HG02938 (cell line): Measurements from ENCODE around the gene AKT3.

Experiments used
- ATAC-seq: cut with Tn5 transposase; IDR thresholded peaks from one replicate; pipeline ENCODE4 v1.9.1; 2021; ENCODE audit warnings: mild to moderate bottlenecking, moderate library complexity; ENCODE audit not compliant: unreplicated experiment

The AKT3 gene

GRCh38 chr1:243733670-243734307 lies 116.3 kb downstream of the AKT3 start:
- ATAC-seq: no peak

- no peak for ATAC-seq
These were observed 117.4 kb downstream of the AKT3 start for GRCh38 chr1:243732637-243733036.

GRCh38 chr1:243731974-243732625 lies 117.9 kb downstream of the AKT3 start:
- ATAC-seq: no peak

DNA sequence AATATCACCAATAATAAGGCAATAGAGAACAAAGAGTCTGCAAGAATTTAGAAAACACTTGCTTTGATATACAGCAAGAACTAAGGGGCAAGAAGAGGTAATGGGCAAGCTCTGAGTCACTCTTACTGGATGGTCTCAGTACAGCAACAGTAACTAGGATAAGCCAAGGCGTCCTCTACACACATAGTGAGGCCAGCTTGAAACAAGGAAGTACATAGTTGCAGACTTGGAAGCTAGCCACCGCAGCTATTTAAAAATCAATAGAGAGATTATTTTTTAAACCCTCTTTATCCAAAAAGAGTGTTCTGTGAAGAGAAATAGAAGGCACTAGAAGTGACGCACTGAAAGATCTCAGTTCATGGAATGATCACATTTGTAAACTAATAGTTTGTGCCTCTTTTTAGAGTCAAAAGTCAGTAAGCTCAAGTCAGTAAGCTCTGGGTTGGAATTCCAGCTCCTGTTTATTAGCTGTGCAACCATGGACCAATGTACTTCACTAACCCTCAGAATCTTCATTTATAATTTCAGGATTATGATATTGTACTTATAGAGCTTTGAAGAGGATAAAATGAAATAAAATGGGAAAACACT lies 118.6 kb downstream of the AKT3 start:
- ATAC-seq: no peak

DNA sequence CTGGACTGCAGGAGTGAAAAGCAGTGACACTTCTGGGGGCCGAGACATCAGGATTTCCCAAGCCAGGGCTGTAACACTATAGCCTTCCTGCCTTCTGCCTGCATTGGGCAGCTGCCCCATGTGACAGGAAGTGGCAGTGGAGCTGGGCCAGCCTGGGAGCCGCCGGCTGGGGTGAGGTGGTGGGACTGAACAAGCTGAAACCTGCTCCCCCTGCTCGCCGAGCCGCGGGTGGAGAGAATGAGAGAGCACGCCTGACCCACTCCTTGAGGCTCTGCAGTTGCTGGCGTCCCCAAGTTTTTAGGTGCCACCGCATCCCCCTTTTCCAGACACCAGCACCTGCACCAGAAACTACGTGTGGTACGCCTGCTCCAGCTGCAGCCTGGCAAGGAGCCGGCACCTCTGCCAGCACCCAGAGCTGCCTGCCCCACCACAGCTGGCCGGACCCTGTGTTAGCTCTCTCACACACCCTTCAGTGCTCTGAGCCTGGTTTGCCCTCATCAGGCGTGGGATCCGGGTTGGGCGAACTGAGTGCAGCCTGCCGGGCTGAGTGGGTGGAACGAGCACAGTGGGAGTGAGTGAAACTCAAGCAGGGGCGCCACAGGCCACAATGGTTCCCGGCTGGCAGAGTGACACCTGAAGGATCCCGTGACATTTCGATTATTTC lies 119.4 kb downstream of the AKT3 start:
- no peak for ATAC-seq

DNA sequence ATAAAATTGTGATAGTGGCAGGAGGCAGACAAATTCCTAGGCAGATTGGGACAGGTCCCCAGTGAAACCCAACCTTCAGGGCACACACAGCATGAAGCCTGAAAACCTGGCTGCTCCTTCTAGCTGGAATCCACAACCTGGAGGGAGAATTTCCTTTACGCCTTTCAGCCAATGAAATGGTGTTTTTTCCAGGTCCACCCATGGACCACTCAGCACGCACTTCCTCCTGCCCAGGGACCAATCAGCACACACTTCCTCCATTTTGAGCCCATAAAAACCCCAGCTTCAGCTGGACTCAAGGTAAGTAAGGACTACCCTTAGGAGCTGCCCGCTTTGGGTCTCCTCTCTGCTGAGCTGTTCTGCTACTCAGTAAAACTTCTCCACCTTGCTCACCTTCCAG lies 120.1 kb downstream of the AKT3 start:
- no peak for ATAC-seq

GRCh38 chr1:243727503-243728203 lies 122.4 kb downstream of the AKT3 start:
- ATAC-seq: peak; percentile 93

- ATAC-seq: peak; percentile 20
These were observed 123.1 kb downstream of the AKT3 start for GRCh38 chr1:243726806-243727502.

DNA sequence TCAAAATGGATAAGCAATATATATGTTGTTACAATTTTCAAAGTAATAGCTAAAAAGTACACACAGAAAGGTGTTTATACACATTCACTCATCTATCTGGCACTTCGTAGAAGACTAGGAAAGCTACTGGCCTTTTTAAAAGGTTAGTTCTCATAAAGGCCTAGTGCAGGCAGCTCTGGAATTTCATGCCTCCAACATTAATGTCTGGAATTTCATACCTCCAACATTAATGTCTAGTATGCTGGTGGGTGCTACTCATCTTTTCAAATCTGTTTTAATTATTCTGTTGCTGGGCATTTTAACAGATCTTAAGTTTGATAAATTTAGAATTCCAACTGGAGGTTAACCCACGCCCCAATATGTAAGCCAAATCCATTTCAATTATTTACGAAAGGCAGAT lies 124.2 kb downstream of the AKT3 start:
- ATAC-seq: no peak

DNA sequence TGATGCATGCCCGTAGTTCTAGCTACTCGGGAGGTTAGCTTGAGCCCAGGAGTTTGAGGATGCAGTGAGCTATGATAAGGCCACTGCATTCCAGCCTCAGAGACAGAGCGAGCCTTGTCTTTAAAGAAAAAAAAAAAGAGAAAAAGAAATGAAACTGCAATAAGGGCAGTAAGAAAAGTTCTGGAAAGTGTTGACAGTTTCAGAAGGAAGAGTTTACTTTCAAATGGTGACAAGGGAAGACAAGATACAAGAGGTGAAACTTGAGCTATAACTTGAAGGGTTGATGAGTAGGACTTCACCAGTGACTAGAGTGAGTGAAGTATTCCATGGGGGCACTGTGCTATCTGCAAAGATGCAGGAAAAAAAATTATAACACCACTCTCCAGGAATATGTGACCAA lies 125.0 kb downstream of the AKT3 start:
- no peak for ATAC-seq

DNA sequence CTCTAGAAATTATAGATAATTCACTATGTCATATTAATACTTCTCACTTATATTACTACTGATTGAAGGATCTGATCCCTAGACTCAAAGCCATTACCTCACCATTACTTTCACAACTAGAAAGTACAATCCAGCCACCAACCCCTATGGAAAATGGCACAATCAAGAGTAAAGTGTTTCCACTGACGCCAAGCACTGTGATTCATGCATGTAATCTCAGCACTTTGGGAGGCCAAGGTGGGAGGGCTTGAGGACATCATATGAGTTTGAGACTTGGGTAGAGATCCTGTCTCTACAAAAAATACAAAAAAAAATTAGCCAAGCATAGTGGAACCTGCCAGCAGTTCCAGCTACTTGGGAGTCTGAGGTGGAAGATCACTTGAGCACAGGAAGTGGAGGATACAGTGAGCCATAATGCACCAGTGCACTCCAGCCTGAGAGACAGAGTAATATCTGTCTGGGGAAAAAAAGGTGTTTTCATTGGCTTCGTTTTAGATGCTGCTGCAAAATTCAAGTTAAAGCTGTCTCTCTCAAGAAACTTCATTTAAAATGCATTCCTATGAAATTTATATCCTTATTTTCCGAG lies 126.5 kb downstream of the AKT3 start:
- ATAC-seq: no peak

DNA sequence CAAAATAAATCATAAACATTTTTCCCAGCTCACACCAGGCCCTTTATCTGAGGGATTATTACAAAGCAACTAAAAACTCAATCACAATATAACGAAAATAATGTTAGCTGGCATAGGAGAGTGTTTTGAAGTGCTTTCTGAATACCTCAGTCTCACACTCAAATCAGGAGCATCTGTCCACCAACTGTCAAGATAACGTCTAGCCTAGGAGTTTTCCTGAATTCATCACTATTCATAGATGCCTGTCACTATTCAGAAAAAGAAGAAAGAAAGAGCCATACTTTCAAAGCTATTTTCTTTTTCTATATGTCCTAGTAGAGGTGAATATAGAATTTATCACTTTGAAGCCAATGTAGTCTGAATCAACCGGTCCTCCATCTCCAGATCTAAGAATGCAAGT lies 127.0 kb downstream of the AKT3 start:
- ATAC-seq: no peak

DNA sequence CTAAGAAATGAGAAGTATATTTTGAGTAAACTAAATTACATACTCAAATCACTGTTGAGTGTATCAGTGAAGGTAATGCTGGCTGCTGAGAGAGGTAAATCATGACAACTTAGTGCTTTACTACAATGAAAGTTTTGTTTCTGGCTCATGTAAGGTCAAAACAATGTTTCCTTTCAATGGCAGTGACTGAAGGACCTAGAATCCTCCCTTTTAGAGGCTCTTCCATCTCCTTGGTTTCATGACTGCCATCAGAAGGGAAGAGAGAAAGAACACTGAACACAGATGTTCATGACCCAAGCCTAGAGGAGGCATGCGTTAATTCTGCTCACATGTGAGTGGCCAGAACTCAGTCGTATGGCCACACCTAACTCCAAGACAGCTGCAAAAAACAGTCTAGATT lies 130.6 kb downstream of the AKT3 start:
- no peak for ATAC-seq

GRCh38 chr1:243718893-243719292 lies 131.2 kb downstream of the AKT3 start:
- no peak for ATAC-seq

DNA sequence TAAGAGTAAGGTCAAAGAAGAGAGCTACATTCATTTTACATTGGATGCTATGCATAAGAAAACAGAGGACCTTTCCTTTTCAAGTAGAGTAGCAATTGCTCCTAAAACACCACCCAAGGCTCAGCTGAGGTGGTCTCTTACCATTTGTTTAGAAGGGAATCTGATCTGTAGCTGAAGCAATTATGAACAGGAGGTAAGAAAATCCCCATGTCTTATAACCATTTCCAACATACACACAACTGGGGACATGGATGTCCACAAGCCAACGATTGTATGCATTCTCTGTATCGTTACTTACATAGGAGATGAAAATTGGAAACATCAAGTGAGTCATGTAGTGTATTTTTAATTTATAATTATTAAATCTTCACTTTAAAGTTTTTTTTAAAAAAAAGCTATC lies 132.0 kb downstream of the AKT3 start:
- ATAC-seq: no peak

- ATAC-seq: no peak
These were observed 133.1 kb downstream of the AKT3 start for GRCh38 chr1:243716906-243717305.

DNA sequence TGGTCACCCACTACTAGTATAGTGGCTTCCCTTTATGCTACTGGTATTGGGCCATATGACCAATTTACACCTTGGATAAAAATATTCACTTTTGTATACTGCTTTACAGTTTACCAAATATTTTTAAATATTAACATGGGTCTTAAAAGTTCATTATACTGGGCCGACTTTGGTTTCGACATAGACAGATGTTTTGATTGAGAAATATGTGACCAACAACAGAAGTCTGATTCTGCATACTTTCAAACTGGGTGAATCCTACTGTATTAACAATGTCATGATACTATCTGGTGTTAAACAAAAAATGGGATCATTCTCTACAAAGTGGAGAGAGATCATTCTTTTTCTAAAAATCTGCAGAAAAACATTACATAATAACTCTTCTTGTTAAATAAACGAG lies 134.8 kb downstream of the AKT3 start:
- no peak for ATAC-seq

- no peak for ATAC-seq
These were observed 136.4 kb downstream of the AKT3 start for GRCh38 chr1:243713470-243714186.

- no peak for ATAC-seq
These were observed 137.1 kb downstream of the AKT3 start for GRCh38 chr1:243712941-243713340.

GRCh38 chr1:243712242-243712641 lies 137.8 kb downstream of the AKT3 start:
- ATAC-seq: no peak
